Glutamatergic neuron (in vitro differentiated cells): Measurements from ENCODE around the gene KLHL5. TPM values are rescaled to one million over a fixed set of nuclear protein-coding genes. Genes with fewer than 3 reads are reported as not detected.
A peak's percentile ranks its signal among the peaks of the same experiment; 100 is the strongest.

ENCODE experiments used
- DNase-seq: peaks from one replicate; pipeline ENCODE4 v3.0.0; 2022
- H3K27ac Mint-ChIP-seq: one replicate; pipeline ENCODE4 v1.8.0; 2020; ENCODE audit warnings: mild to moderate bottlenecking, mixed read lengths, inconsistent platforms; ENCODE audit not compliant: unreplicated experiment
- H3K27me3 Mint-ChIP-seq: one replicate; pipeline ENCODE4 v1.8.0; 2020; ENCODE audit warnings: mild to moderate bottlenecking, moderate library complexity, mixed read lengths, inconsistent platforms; ENCODE audit not compliant: unreplicated experiment
- H3K36me3 Mint-ChIP-seq: one replicate; pipeline ENCODE4 v1.8.0; 2020; ENCODE audit warnings: mild to moderate bottlenecking, mixed read lengths, inconsistent platforms; ENCODE audit not compliant: unreplicated experiment
- H3K4me1 Mint-ChIP-seq: one replicate; pipeline ENCODE4 v1.8.0; 2020; ENCODE audit warnings: mild to moderate bottlenecking, low read depth, mixed read lengths, inconsistent platforms; ENCODE audit not compliant: unreplicated experiment
- H3K4me3 Mint-ChIP-seq: one replicate; pipeline ENCODE4 v1.8.0; 2020; ENCODE audit warnings: mild to moderate bottlenecking, mixed read lengths, inconsistent platforms; ENCODE audit not compliant: unreplicated experiment
- H3K9me3 Mint-ChIP-seq: one replicate; pipeline ENCODE4 v1.8.0; 2020; ENCODE audit warnings: mild to moderate bottlenecking, moderate library complexity, mixed read lengths, inconsistent platforms; ENCODE audit not compliant: unreplicated experiment
- CTCF ChIP-seq: fragments of 200-600 bp; sonication (generic); IDR thresholded peaks from one replicate; pipeline ENCODE4 v1.5.0; 2021; ENCODE audit not compliant: partially characterized antibody, unreplicated experiment
- long read RNA-seq: library from polyadenylated mRNA; unstranded; transcript quantifications from one replicate; pipeline ENCODE4 v2.0.0, GENCODE V29; 2020; ENCODE audit not compliant: unreplicated experiment
- total RNA-seq: library from RNA; stranded (reverse); fragmentation: NEBNext Ultra II Directional; extraction: Animal tissue kit (Norgen Biotek cat#: 25700); gene quantifications from one replicate; pipeline ENCODE4 v1.2.1, GENCODE V29; 2021; ENCODE audit not compliant: unreplicated experiment

The KLHL5 gene
- total RNA-seq, result 11.5 TPM
- long read RNA-seq, partial matches to known transcripts, result 1 of 3 reads
- long read RNA-seq, other reads (novel, unspliced or antisense), result 1 of 3 reads

GRCh38 chr4:39062094-39062769 lies at the start of gene KLHL5:
TSS of gene KLHL5 (plus strand) at chr4:39062232. CDS start at chr4:39062653, 421 bp downstream.
- H3K4me1 Mint-ChIP-seq, result peaks cover 2% of the 10 kb centered on the region
- no peak for DNase-seq
- no peaks in the 10 kb centered on the region for H3K36me3 Mint-ChIP-seq
- H3K27ac Mint-ChIP-seq, result no peak within 1 kb of the TSS
- no peak for TF ChIP-seq CTCF
- H3K27me3 Mint-ChIP-seq, result no peaks in the 10 kb centered on the region
- H3K9me3 Mint-ChIP-seq, result no peaks in the 10 kb centered on the region
- peak within 1 kb of the TSS; percentile 16 for H3K4me3 Mint-ChIP-seq

DNA sequence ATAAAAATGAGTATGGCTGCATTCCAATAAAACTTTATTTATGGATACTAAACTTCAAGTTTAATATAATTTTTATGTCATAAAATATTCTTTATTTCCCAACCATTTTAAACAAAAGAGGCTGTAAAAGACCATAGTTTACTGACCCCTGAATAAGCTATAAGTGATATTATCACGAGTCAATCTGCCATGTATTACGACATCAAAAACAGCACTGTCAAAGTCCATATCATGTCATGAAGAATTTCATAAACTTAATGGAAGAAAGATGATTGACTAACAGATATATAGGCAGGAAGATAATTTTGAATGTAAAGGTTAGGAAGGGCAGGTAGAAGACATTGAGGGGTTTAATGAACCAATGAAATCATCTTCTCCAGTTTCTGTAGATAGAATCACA lies 48.0 kb upstream of the KLHL5 start:
- DNase-seq, result no peak
- H3K36me3 Mint-ChIP-seq, result no peaks in the 10 kb centered on the region
- no peaks in the 10 kb centered on the region for H3K4me1 Mint-ChIP-seq
- no peak for TF ChIP-seq CTCF
- H3K27ac Mint-ChIP-seq, result no peak overlapping the region
- no peak overlapping the region for H3K4me3 Mint-ChIP-seq
- peaks cover 2% of the 10 kb centered on the region for H3K9me3 Mint-ChIP-seq
- no peaks in the 10 kb centered on the region for H3K27me3 Mint-ChIP-seq

DNA sequence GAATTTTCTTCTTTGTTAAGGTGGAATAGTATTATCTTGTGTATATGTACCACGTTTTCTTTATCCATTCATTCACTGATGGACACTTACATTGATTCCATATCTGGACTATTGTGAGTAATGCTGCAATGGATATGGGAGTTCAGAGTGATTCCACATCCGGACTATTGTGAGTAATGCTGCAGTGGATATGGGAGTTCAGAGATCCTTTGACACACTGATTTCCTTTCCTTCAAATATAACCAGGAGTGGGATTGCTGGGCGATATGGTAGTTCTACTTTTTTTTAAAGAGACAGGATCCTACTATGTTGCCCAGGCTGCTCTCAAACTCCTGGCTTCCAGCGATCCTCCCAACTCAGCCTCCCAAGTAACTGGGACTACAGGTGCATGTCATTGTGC lies 41.9 kb upstream of the KLHL5 start:
- Mint-ChIP-seq H3K9me3 (peaks cover 4% of the 10 kb centered on the region), H3K27me3 (no peaks in the 10 kb centered on the region), H3K36me3 (no peaks in the 10 kb centered on the region), H3K4me3 (no peak overlapping the region), H3K27ac (no peak overlapping the region), H3K4me1 (no peaks in the 10 kb centered on the region)
- no peak for TF ChIP-seq CTCF
- DNase-seq, result no peak

DNA sequence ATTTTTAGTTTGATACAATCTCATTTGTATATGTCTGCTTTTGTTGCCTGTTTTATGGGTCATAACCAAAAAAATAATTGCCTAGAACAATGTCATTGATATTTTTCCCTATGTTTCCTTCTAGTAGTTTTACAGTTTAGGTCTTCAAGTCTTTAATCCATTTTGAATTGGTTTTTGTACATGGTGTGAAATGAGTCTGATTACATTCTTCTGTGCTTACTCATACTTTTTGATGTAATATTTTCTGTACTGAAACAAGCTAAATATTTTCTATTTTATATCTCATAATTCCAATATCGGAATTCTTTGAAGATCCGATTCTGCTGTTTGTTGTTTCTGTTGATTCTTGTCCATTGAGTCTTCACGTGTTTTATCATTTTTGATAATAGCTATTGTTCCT lies 40.4 kb upstream of the KLHL5 start:
- no peak for TF ChIP-seq CTCF
- Mint-ChIP-seq H3K27ac (no peak overlapping the region), H3K4me1 (no peaks in the 10 kb centered on the region), H3K4me3 (no peak overlapping the region), H3K27me3 (no peaks in the 10 kb centered on the region), H3K9me3 (peaks cover 2% of the 10 kb centered on the region), H3K36me3 (no peaks in the 10 kb centered on the region)
- DNase-seq, result no peak

DNA sequence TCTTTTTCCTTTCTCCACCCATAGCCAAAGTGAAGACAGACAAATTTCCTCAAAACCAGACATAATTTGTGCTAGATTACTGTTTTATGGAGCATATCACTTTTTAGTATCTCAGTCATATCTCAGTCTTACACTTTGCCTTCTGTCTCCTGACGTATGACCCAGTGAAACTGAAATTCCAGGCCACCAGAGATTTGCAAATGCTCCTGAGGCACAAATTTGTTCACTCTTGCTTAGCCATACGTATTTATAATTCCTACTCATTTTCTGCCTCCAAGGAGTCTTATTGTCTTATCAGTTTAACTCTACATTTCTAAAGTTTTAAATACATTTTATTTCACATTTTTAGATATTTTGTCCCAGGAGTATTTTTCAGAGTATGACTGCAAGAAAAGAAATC lies 39.8 kb upstream of the KLHL5 start:
- no peak overlapping the region for H3K27ac Mint-ChIP-seq
- TF ChIP-seq CTCF, result no peak
- no peak overlapping the region for H3K4me3 Mint-ChIP-seq
- H3K36me3 Mint-ChIP-seq, result no peaks in the 10 kb centered on the region
- no peaks in the 10 kb centered on the region for H3K27me3 Mint-ChIP-seq
- no peak for DNase-seq
- no peaks in the 10 kb centered on the region for H3K4me1 Mint-ChIP-seq
- peaks cover 2% of the 10 kb centered on the region for H3K9me3 Mint-ChIP-seq
